NCI-H2107 treated with DMSO at 0.1 percent for 48 hours (cell line): ENCODE measurements around the gene KRTCAP3.

ENCODE experiments used
- DNase-seq: peaks from one replicate; lab custom pipeline; 2025; ENCODE audit not compliant: unreplicated experiment; lab: John Stamatoyannopoulos, UW

The KRTCAP3 gene

DNA sequence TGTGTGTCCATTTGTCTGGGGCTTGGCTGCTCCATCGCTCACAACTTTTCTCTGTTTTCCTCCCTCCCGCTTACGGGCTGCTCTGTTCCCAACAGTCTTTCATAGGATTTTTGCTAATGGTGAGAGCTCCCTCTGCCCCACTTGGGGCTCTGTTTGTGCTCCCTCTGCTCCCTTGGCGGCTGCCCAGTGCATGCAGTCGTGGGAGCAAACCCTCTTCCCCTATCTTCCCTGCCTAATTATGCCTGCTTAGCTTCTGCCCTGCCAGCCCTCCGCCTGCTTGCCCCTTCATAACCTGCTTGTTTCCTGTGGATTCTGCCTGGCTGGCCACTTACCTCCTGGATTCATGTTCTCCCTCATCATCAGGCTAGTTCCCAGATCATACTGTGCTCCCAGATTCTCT, 6.6 kb upstream of the KRTCAP3 start:
- DNase-seq: no peak

- no peak for DNase-seq
Observed at GRCh38 chr2:27441226-27441926, 805 bp upstream of the KRTCAP3 start.

GRCh38 chr2:27442920-27443282, 720 bp downstream of the KRTCAP3 start:
- no peak for DNase-seq

DNA sequence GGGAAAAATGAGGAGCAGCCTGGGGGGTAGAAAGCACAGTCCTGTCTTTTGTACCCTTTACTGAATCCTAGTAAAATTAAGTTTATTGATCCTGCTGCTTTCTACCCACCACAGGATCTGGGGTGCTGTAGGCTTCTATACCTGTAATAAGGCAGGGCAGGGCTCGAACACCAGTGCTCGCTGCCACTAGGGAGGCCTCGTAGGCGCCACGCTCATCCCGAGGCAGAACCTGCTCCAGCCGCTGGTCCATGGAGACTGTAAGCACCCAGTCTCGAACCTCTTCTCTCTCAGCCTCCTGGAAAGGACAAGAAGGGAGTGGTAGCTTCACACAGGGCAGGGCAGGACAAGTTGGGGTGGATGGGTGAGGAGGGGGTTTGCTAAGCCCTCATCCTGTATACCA, 3.0 kb downstream of the KRTCAP3 start:
- DNase-seq: no peak

GRCh38 chr2:27445615-27446014, 3.4 kb downstream of the KRTCAP3 start:
- no peak for DNase-seq

DNA sequence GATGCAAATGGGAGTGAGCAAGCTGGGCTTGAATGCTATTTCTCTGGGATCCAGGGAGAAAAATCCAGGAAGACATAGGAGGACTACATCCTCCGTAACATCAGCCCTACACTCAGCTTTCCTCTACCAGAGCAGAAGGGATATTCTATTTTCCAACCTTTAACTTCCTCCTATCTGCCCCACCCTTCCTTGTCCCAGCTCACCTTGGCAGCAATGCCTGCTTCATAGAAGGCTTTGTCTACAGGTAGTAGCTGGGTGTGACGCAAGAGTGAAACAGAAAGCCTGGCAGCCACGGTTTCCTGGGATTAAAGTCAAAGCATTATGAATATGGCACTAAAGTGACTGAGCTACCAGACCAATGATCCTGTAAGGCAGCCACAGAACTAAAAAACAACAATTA, 3.9 kb downstream of the KRTCAP3 start:
- DNase-seq: peak; percentile 28

- DNase-seq: no peak
Observed at GRCh38 chr2:27448381-27448780, 6.2 kb downstream of the KRTCAP3 start.

- no peak for DNase-seq
Observed at GRCh38 chr2:27451095-27451494, 8.9 kb downstream of the KRTCAP3 start.

- no peak for DNase-seq
Observed at GRCh38 chr2:27453968-27454367, 11.8 kb downstream of the KRTCAP3 start.

DNA sequence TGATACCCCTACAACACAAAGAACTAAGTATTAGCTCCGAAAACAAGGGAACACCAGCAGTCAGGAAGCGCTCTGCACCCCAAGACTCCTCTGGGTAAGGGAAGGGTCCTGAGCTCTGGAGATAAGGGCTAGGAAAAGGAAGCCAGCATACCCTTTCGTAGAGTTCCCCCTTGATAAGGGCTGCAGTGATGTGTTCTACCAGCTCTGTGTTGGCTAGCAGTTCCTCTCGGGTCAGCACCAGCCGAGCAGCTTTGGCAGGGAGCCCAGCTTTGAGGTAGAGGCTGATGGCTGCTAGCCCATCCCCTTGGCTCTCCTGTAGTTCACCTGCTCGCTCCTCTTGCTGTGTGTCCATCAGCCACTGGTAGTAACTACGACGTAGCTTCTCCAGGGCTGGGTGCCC, 18.9 kb downstream of the KRTCAP3 start:
- DNase-seq: no peak

DNA sequence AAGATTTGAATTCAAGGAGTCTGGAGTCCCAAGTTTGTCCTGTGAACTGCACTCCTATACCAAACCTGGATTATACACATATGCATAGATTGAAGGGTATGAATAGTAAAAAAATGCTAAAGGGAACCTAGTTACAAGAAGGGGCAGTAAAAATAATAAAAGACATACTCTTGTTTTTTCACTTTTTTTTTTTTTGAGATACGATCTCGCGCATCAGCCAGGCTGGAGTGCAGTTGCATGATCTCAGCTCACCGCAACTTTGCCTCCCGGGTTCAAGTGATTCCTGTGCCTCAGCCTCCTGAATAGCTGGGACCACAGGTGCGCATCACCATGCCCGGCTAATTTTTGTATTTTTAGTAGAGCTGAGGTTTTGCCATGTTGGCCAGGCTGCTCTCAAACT, 22.3 kb downstream of the KRTCAP3 start:
- no peak for DNase-seq

- DNase-seq: no peak
Observed at GRCh38 chr2:27471961-27472360, 29.8 kb downstream of the KRTCAP3 start.

- no peak for DNase-seq
Observed at GRCh38 chr2:27485496-27485895, 43.3 kb downstream of the KRTCAP3 start.

GRCh38 chr2:27489118-27489497, 46.9 kb downstream of the KRTCAP3 start:
- DNase-seq: peak; percentile 23

GRCh38 chr2:27489498-27490397, 47.6 kb downstream of the KRTCAP3 start, which contains the start of gene IFT172:
TSS of gene IFT172 (minus strand) at chr2:27489743. CDS start at chr2:27489653, 90 bp downstream.
- DNase-seq: peak; percentile 98

DNA sequence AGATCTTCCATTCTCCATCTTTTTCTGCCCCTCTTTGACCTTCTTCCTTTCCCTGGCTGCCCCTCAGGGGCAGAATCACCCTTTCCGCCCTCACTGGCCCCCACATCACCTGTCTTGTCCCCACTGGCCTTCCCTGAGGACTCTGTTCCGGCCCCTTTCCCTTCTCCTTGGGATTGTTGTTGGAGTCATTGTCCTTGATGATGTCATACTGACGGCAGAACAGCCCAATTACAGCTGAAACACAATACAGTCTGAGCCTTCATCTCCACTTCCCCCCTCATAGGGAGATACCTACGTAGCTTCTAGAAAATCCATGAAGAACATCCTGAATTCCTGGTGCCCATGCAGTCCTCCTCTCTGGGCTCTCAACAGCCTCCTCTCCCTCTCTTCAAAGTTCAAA, 50.4 kb downstream of the KRTCAP3 start:
- DNase-seq: no peak

GRCh38 chr2:27493948-27494283, 51.7 kb downstream of the KRTCAP3 start:
- DNase-seq: no peak
